Trophoblast cell (in vitro differentiated cells and primary cell): ENCODE results near the gene AUTS2.

ENCODE experiments used
- DNase-seq, 2 donors: peaks; one replicate each; pipeline ENCODE4 v3.0.0-alpha.2; 2016
- H2AFZ ChIP-seq: 2 replicates; pipeline ENCODE4 v1.6.1; 2013; ENCODE audit warnings: low read length, moderate library complexity, mild to moderate bottlenecking; ENCODE audit not compliant: insufficient read depth, poor library complexity
- H2AK5ac ChIP-seq: 2 replicates; pipeline ENCODE4 v1.6.1; 2013; ENCODE audit warnings: mild to moderate bottlenecking, low read length
- H2BK120ac ChIP-seq: 2 replicates; pipeline ENCODE4 v1.6.1; 2013; ENCODE audit warnings: low read length, mild to moderate bottlenecking, moderate library complexity; ENCODE audit not compliant: insufficient read depth, poor library complexity
- H2BK12ac ChIP-seq: 2 replicates; pipeline ENCODE4 v1.6.1; 2013; ENCODE audit warnings: mild to moderate bottlenecking, low read length, moderate library complexity
- H2BK5ac ChIP-seq: 2 replicates; pipeline ENCODE4 v1.6.1; 2013; ENCODE audit warnings: low read length, low read depth, moderate library complexity, mild to moderate bottlenecking; ENCODE audit not compliant: poor library complexity
- H3K14ac ChIP-seq: 2 replicates; pipeline ENCODE4 v1.6.1; 2013; ENCODE audit warnings: mild to moderate bottlenecking, low read length
- H3K18ac ChIP-seq: 2 replicates; pipeline ENCODE4 v1.6.1; 2013; ENCODE audit warnings: mild to moderate bottlenecking, low read length
- H3K23ac ChIP-seq: 2 replicates; pipeline ENCODE4 v1.6.1; 2013; ENCODE audit warnings: low read length
- H3K27ac ChIP-seq: 2 replicates; pipeline ENCODE4 v1.5.1; 2013; ENCODE audit warnings: low read depth, mild to moderate bottlenecking, inconsistent platforms, low read length, moderate library complexity
- H3K27me3 ChIP-seq: 2 replicates; pipeline ENCODE4 v1.6.1; 2013; ENCODE audit warnings: inconsistent platforms, mild to moderate bottlenecking, low read length, moderate library complexity; ENCODE audit not compliant: insufficient read depth
- H3K36me3 ChIP-seq, 2 experiments: 1 replicate in 1 of 2; 2 replicates in 1 of 2; pipeline ENCODE4 v1.6.1; 2013; ENCODE audit warnings: low read length in 2 of 2, mild to moderate bottlenecking in 2 of 2, moderate library complexity in 1 of 2; ENCODE audit not compliant: insufficient read depth in 2 of 2, control insufficient read depth in 1 of 2
- H3K4ac ChIP-seq: 2 replicates; pipeline ENCODE4 v1.6.1; 2013; ENCODE audit warnings: low read depth, mild to moderate bottlenecking, low read length, moderate library complexity
- H3K4me1 ChIP-seq, 2 experiments: 1 replicate in 1 of 2; 2 replicates in 1 of 2; pipeline ENCODE4 v1.6.1; 2013; ENCODE audit warnings: low read length in 2 of 2, mild to moderate bottlenecking in 2 of 2, moderate library complexity in 1 of 2; ENCODE audit not compliant: insufficient read depth in 2 of 2, control insufficient read depth in 1 of 2
- H3K4me2 ChIP-seq: 2 replicates; pipeline ENCODE4 v1.6.1; 2013; ENCODE audit warnings: inconsistent platforms, mild to moderate bottlenecking, low read length, moderate library complexity
- H3K4me3 ChIP-seq: 2 replicates; pipeline ENCODE4 v1.5.1; 2013; ENCODE audit warnings: mild to moderate bottlenecking, low read depth, low read length, inconsistent platforms
- H3K79me1 ChIP-seq: one replicate; pipeline ENCODE4 v1.6.1; 2013; ENCODE audit warnings: low read length
- H3K79me2 ChIP-seq: 2 replicates; pipeline ENCODE4 v1.6.1; 2013; ENCODE audit warnings: low read length, mild to moderate bottlenecking; ENCODE audit not compliant: control insufficient read depth, insufficient read depth, poor library complexity
- H3K9ac ChIP-seq: 2 replicates; pipeline ENCODE4 v1.6.1; 2013; ENCODE audit warnings: mild to moderate bottlenecking, low read length
- H3K9me3 ChIP-seq: 2 replicates; pipeline ENCODE4 v1.6.1; 2013; ENCODE audit warnings: low read depth, mild to moderate bottlenecking, control low read depth, inconsistent platforms, low read length; ENCODE audit not compliant: insufficient read depth
- H4K12ac ChIP-seq: 2 replicates; pipeline ENCODE4 v1.6.1; 2013; ENCODE audit warnings: low read depth, mild to moderate bottlenecking, low read length, moderate library complexity
- H4K8ac ChIP-seq: 2 replicates; pipeline ENCODE4 v1.6.1; 2013; ENCODE audit warnings: low read depth, mild to moderate bottlenecking, low read length, moderate library complexity
- H4K91ac ChIP-seq: one replicate; pipeline ENCODE4 v1.6.1; 2013; ENCODE audit warnings: low read depth, mild to moderate bottlenecking, low read length, moderate library complexity
- WGBS: extraction: QIAGEN DNeasy Blood & Tissue Kit; methylation state at CpG from one replicate; pipeline ENCODE4 v1.1.7; 2013; ENCODE audit warnings: missing lambda C conversion rate; ENCODE audit not compliant: insufficient read length, insufficient coverage; ENCODE audit errors: extremely low coverage; 5-methylcytosine and 5-hydroxymethylcytosine counted together

The AUTS2 gene

DNA sequence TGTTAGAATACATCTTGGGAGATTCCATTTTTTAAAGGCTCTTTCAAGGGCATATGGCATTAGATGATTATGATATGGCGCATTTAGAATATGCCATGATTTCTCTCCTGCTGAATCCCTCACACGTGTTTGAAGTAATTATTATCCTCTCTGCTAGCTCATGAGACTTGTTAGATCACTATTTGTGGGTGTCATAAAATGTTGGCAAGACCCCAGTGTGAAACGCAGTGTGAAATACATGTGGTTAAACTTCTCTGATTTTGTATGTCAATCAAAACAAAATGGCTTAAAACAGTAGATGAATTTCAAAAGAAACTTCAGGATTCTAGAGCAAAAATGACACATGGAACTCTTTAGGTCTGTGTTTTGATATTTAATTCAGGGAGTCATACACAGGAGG lies 560.8 kb downstream of the AUTS2 start:
- Histone ChIP-seq H3K79me1 (no peaks in the 10 kb centered on the region), H2BK5ac (no peak overlapping the region), H2AFZ (no peak overlapping the region), H3K27me3 (no peaks in the 10 kb centered on the region), H3K18ac (no peak overlapping the region), H3K23ac (no peak overlapping the region), H2BK12ac (no peak overlapping the region), H3K79me2 (no peaks in the 10 kb centered on the region), H3K36me3 (no peaks in the 10 kb centered on the region), H4K8ac (no peak overlapping the region), H3K4me3 (no peak overlapping the region), H3K4ac (no peak overlapping the region), H4K91ac (no peak overlapping the region), H3K27ac (no peak overlapping the region), H4K12ac (no peak overlapping the region), H3K9ac (no peak overlapping the region), H2BK120ac (no peak overlapping the region), H3K4me1 (peaks cover 0 to 4% of the 10 kb centered on the region in 2 experiments), H3K4me2 (no peak overlapping the region), H2AK5ac (no peak overlapping the region), H3K14ac (no peak overlapping the region), H3K9me3 (no peaks in the 10 kb centered on the region)
- DNase-seq: no peak
- no CpG with 5 or more reads among the region's 3 CpGs for WGBS

DNA sequence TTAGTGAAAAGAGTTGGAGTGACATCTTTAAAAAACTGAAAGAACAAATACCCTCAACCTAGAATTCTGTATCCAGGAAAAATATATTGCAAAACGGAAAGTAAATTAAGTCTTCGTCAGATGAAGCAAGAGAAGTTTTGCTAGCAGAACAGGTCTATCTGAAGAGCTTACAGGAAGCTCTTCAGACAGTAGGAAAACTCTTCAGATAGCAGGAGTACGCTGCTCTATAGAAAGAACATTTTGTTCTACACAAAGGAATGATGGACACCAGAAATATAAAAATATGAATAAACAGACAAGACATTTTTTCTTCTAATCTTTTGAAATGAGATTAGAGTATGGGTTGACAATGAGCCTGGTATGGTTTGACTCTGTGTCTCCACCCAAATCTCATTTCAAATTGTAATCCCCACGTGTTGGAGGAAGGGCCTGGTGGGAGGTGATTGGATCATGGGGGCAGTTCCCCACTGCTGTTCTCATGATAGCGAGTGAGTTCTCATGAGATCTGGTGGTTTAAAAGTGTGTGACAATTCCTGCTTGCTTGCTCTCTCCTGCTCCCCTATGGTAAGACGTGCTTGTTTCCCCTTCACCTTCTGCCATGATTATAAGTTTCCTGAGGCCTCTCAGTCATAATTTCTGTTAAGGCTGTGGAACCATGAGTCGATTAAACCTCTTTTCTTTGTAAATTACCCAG lies 567.3 kb downstream of the AUTS2 start:
- H3K14ac ChIP-seq: no peak overlapping the region
- H3K79me1 ChIP-seq: no peaks in the 10 kb centered on the region
- DNase-seq: no peak
- no peak overlapping the region for H3K18ac ChIP-seq
- no peak overlapping the region for H2AFZ ChIP-seq
- H2BK5ac ChIP-seq: no peak overlapping the region
- H2BK12ac ChIP-seq: no peak overlapping the region
- no peak overlapping the region for H4K91ac ChIP-seq
- H3K27ac ChIP-seq: no peak overlapping the region
- no peaks in the 10 kb centered on the region for H3K4me1 ChIP-seq
- H2AK5ac ChIP-seq: no peak overlapping the region
- H3K9ac ChIP-seq: no peak overlapping the region
- no peaks in the 10 kb centered on the region for H3K27me3 ChIP-seq
- H3K79me2 ChIP-seq: no peaks in the 10 kb centered on the region
- no peak overlapping the region for H3K23ac ChIP-seq
- H3K4ac ChIP-seq: no peak overlapping the region
- H3K36me3 ChIP-seq: no peaks in the 10 kb centered on the region
- no peak overlapping the region for H3K4me2 ChIP-seq
- H4K12ac ChIP-seq: no peak overlapping the region
- no peaks in the 10 kb centered on the region for H3K9me3 ChIP-seq
- WGBS: no CpG with 5 or more reads among the region's 7 CpGs
- no peak overlapping the region for H2BK120ac ChIP-seq
- H3K4me3 ChIP-seq: no peak overlapping the region
- no peak overlapping the region for H4K8ac ChIP-seq

DNA sequence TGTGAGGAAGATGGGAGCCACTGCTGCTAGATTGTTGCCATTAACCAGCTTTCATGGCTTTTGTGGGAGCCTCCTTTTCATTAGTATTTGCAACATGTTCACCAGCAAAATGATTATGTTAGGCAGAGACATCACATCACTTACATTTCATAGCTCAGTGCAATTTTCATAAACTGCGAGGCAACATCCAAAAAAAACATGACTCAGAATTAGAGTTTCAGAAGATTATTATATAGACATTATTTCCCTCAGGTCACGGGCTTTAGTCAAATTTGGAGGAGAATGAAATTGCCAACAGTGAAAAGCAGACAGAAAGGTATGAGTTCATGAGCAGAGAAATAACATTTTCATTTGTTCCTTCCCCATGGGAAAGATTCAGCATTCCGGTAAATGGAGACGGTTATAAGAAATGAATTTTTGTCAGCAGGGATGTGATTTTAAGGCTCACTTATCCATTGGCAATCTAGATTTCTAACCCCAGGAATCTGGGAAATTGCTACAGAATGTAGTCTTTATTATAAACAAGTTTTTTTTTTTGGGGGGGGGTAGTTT lies 573.2 kb downstream of the AUTS2 start:
- Histone ChIP-seq H3K9me3 (no peaks in the 10 kb centered on the region), H3K4me1 (no peaks in the 10 kb centered on the region), H4K91ac (no peak overlapping the region), H4K12ac (no peak overlapping the region), H2AFZ (no peak overlapping the region), H2BK5ac (no peak overlapping the region), H3K4ac (no peak overlapping the region), H3K18ac (no peak overlapping the region), H3K36me3 (no peaks in the 10 kb centered on the region), H2BK12ac (no peak overlapping the region), H2BK120ac (no peak overlapping the region), H3K79me2 (no peaks in the 10 kb centered on the region), H3K14ac (no peak overlapping the region), H3K79me1 (no peaks in the 10 kb centered on the region), H3K4me3 (no peak overlapping the region), H3K27ac (no peak overlapping the region), H2AK5ac (no peak overlapping the region), H3K4me2 (no peak overlapping the region), H3K9ac (no peak overlapping the region), H3K27me3 (no peaks in the 10 kb centered on the region), H3K23ac (no peak overlapping the region), H4K8ac (no peak overlapping the region)
- WGBS: no CpG with 5 or more reads among the region's 4 CpGs
- DNase-seq: no peak

DNA sequence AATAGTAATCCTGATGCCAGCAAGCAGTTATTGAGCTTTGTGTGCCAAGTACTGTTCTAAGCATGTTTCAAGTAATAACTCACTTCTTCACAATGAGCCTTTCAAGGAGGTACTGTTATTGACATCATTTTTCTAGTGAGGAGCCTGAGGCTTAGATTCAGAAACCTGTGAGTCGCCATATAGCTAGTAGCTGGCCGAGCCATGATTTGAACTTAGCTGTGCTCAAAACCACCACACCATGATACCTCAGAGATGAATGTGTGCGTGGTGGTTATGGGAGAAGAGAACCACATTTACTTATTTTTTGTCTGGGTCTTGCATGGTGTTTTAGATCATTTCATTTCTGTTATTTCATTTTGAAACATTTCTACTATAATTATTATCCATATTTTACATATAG lies 578.9 kb downstream of the AUTS2 start:
- no peak overlapping the region for H4K8ac ChIP-seq
- no peak overlapping the region for H2AFZ ChIP-seq
- no peaks in the 10 kb centered on the region for H3K9me3 ChIP-seq
- no peak overlapping the region for H2BK120ac ChIP-seq
- no peaks in the 10 kb centered on the region for H3K4me1 ChIP-seq
- no peak overlapping the region for H3K23ac ChIP-seq
- no peak overlapping the region for H2AK5ac ChIP-seq
- H3K27me3 ChIP-seq: no peaks in the 10 kb centered on the region
- H4K12ac ChIP-seq: no peak overlapping the region
- no peaks in the 10 kb centered on the region for H3K79me2 ChIP-seq
- H2BK5ac ChIP-seq: no peak overlapping the region
- no peak overlapping the region for H3K27ac ChIP-seq
- no peak overlapping the region for H3K4ac ChIP-seq
- no peak overlapping the region for H3K9ac ChIP-seq
- H3K4me2 ChIP-seq: no peak overlapping the region
- WGBS: no CpG with 5 or more reads among the region's 3 CpGs
- no peaks in the 10 kb centered on the region for H3K36me3 ChIP-seq
- no peak overlapping the region for H4K91ac ChIP-seq
- no peak overlapping the region for H3K14ac ChIP-seq
- no peak for DNase-seq
- no peak overlapping the region for H3K4me3 ChIP-seq
- no peak overlapping the region for H3K18ac ChIP-seq
- H2BK12ac ChIP-seq: no peak overlapping the region
- no peaks in the 10 kb centered on the region for H3K79me1 ChIP-seq
